Measurements from ENCODE around the gene GOLGA6L7.
A peak's percentile ranks its signal among the peaks of the same experiment; 100 is the strongest.

Gene GOLGA6L7

DNA sequence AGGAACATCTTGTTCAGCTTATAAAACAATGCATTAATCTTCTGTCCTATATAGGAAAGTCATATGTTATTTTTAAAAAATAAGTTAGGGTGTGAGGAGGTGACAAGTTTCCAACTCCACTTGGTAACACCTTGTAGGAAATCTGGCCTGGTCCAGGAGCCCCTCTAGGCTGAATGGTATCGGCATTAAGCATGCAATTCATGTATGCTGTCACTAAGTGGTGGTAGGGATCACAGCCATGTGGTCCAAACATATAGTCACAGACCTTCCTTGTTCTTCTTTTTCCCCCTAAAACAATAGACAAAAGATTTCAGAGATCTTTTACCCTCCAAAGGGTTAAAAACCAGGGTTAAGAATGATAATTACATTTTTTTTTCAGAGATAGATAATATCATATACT lies 33.2 kb upstream of the GOLGA6L7 start:
- H3K4me3 ChIP-seq (ENCODE audit: control insufficient read depth, low read depth, low read length) = no peak overlapping the region
- TF ChIP-seq, protein P1, sequence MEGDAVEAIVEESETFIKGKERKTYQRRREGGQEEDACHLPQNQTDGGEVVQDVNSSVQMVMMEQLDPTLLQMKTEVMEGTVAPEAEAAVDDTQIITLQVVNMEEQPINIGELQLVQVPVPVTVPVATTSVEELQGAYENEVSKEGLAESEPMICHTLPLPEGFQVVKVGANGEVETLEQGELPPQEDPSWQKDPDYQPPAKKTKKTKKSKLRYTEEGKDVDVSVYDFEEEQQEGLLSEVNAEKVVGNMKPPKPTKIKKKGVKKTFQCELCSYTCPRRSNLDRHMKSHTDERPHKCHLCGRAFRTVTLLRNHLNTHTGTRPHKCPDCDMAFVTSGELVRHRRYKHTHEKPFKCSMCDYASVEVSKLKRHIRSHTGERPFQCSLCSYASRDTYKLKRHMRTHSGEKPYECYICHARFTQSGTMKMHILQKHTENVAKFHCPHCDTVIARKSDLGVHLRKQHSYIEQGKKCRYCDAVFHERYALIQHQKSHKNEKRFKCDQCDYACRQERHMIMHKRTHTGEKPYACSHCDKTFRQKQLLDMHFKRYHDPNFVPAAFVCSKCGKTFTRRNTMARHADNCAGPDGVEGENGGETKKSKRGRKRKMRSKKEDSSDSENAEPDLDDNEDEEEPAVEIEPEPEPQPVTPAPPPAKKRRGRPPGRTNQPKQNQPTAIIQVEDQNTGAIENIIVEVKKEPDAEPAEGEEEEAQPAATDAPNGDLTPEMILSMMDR (IDR thresholded peaks at IDR 0.05; ENCODE audit: control insufficient read depth, insufficient read depth, low read depth, low read length, missing control alignments) = no peak
- DNase-seq (ENCODE audit: low read depth) = no peak

DNA sequence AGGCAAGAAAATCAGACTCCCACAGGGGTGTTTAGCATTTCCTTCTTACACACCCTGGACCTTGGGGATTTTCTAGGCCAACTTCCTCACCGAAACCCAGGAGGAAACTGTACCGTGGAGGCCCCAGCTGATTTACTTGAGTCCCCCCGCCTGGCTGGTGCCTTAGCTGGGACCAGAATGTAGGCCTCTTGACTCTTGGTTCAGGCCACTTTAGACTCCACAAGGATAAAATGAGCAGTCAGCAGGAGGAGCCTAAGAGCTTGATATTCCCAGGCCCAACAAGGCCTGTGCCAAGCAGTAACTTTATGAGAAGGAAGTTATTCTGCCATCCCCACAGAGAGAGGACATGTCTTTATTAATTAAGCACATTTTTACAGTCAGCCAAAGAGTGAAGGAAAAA lies 32.7 kb upstream of the GOLGA6L7 start:
- TF ChIP-seq, protein P1 (IDR thresholded peaks at IDR 0.05; ENCODE audit: control insufficient read depth, insufficient read depth, low read depth, low read length, missing control alignments) = peak; percentile 25
- DNase-seq (ENCODE audit: low read depth) = no peak
- H3K4me3 ChIP-seq (ENCODE audit: control insufficient read depth, low read depth, low read length) = no peak overlapping the region

DNA sequence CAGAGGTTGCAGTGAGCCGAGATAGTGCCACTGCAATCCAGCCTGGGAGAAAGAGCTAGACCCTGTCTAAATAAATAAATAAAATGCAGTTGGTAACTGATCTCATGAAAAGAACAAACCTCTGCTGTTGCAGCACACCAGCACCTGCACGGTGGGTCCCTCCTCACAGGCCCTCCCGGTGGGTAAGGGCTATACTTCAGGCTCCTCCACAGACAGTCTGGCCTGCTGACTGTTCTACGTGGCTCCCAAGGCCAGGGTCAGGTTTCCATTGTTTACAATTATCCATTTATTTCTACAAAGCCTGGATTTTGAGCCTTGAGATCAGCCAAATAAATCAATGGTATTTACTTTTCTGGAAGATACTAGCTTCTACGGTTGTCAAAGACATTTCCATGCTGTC lies 32.2 kb upstream of the GOLGA6L7 start:
- no peak for DNase-seq (ENCODE audit: low read depth)
- H3K4me3 ChIP-seq (ENCODE audit: control insufficient read depth, low read depth, low read length) = no peak overlapping the region
- TF ChIP-seq, protein P1 (IDR thresholded peaks at IDR 0.05; ENCODE audit: control insufficient read depth, insufficient read depth, low read depth, low read length, missing control alignments) = no peak

DNA sequence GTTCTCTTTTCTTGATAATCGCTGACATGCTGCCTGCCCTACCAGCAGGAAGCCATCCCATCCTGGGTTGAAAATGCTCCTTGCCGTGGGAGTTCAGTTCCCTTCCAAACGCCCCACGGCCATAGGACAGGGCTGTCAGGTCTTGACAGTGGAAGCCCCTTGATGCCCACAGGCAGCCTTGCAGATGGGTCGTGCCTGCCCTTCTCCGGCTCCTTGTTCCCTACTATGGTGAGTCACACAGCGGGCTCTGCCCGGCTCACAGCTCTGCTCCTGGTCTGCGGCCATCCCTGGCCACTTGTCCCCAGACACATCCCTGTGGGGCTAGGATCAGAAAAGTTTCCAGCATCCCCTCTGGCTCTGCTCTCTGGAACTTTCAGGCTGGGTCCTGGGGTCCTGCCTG lies 31.1 kb upstream of the GOLGA6L7 start:
- H3K4me3 ChIP-seq (ENCODE audit: control insufficient read depth, low read depth, low read length) = no peak overlapping the region
- TF ChIP-seq, protein P1 (IDR thresholded peaks at IDR 0.05; ENCODE audit: control insufficient read depth, insufficient read depth, low read depth, low read length, missing control alignments) = no peak
- no peak for DNase-seq (ENCODE audit: low read depth)

DNA sequence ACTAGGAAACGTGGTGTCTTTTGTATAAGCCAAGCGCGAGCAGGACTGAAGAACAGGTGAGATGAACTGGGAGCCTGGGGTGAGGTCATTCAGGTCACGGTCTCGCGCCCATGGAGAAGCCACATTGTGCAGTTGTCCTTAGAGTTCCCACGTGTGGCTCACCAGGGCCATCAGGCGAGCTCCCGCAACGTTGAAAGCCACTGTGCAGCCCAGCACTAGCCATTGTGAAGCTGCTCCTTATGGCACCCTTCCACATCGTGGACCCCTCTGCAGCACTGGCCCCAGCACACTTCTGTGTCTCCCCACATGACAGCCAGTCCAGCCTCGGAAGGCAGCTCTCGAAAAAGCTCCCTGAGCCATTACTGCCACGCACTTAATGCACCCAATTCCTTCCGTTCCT lies 29.8 kb upstream of the GOLGA6L7 start:
- H3K4me3 ChIP-seq (ENCODE audit: control insufficient read depth, low read depth, low read length) = no peak overlapping the region
- TF ChIP-seq, protein P1 (IDR thresholded peaks at IDR 0.05; ENCODE audit: control insufficient read depth, insufficient read depth, low read depth, low read length, missing control alignments) = no peak
- DNase-seq (ENCODE audit: low read depth) = no peak

DNA sequence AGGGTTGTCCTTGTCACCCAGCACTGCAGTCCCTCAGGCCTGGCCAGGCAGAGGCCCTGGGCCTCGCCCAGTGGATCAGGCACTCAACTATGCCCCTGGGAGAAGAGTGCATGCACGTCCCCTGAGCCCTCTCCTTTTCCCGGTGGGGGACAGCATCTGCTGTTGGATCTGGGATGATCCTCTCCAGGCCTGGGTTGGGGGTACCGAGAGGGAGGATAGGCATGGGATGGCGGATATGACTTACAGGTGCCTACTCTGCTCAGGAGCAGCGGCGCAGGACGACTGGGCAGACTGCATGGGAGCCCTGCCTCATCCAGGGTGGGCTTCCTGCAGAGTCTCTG lies 28.4 kb upstream of the GOLGA6L7 start:
- DNase-seq (ENCODE audit: low read depth) = no peak
- no peak overlapping the region for H3K4me3 ChIP-seq (ENCODE audit: control insufficient read depth, low read depth, low read length)
- TF ChIP-seq, protein P1 (IDR thresholded peaks at IDR 0.05; ENCODE audit: control insufficient read depth, insufficient read depth, low read depth, low read length, missing control alignments) = no peak

Data from AG09309 (cell line).